Upper lobe of right lung (tissue), 1 donor: Measurements from ENCODE around the gene CCL4L2. TPM values are rescaled to one million over a fixed set of nuclear protein-coding genes. Genes with fewer than 3 reads are reported as not detected.
"Not testable (repeated sequence)": the region's sequence is repeated elsewhere in the genome, so short reads cannot be mapped to it uniquely, and the experiment has no call there.

Experiments
- ATAC-seq: fragments of 200-7000 bp; cut with Tn5 transposase; one replicate; pipeline ENCODE4 v1.9.1; 2020; ENCODE audit warnings: mild to moderate bottlenecking, moderate library complexity
- DNase-seq: peaks from one replicate; pipeline ENCODE4 v3.0.0-alpha.2; 2020
- H3K27ac ChIP-seq: fragments of 200-600 bp; one replicate; pipeline ENCODE4 v1.8.0; 2022
- H3K27me3 ChIP-seq: fragments of 200-600 bp; one replicate; pipeline ENCODE4 v1.8.0; 2022; ENCODE audit warnings: mild to moderate bottlenecking
- H3K36me3 ChIP-seq: fragments of 200-600 bp; one replicate; pipeline ENCODE4 v1.8.0; 2022
- H3K4me1 ChIP-seq: fragments of 200-600 bp; one replicate; pipeline ENCODE4 v1.8.0; 2022
- H3K4me3 ChIP-seq: fragments of 200-600 bp; one replicate; pipeline ENCODE4 v1.8.0; 2022; ENCODE audit warnings: mild to moderate bottlenecking
- H3K9me3 ChIP-seq: fragments of 200-600 bp; one replicate; pipeline ENCODE4 v1.8.0; 2022
- CTCF ChIP-seq: fragments of 200-600 bp; IDR thresholded peaks from one replicate; pipeline ENCODE4 v1.8.0; 2022; ENCODE audit warnings: antibody characterized with exemption
- intact Hi-C: fragments of 100-400 bp; cut with DNase I; formaldehyde crosslinking; loops from one replicate; pipeline ENCODE4 v1.11.0; 2022
- total RNA-seq: library from RNA; stranded (reverse); fragmentation: NEBNext Ultra II Directional; extraction: Animal tissue kit (Norgen Biotek cat#: 25700); gene quantifications from one replicate; pipeline ENCODE4 v1.2.1, GENCODE V29; 2021
- donor health status: DM: no; HTN: yes; CAD: no; lungs with severe emphysema.

Gene CCL4L2
- total RNA-seq, 1 donor from 2014 or later: 4.5 TPM

- Histone ChIP-seq H3K4me1 (peaks cover 10% of the 10 kb centered on the region), H3K27ac (no peak overlapping the region), H3K9me3 (no peaks in the 10 kb centered on the region), H3K36me3 (no peaks in the 10 kb centered on the region), H3K4me3 (no peak overlapping the region), H3K27me3 (no peaks in the 10 kb centered on the region)
- intact Hi-C loops: no loop called here
- ATAC-seq (no peak), DNase-seq (no peak)
- no peak for TF ChIP-seq CTCF
These were observed 17.6 kb upstream of the CCL4L2 start for GRCh38 chr17:36193216-36193775.

DNA sequence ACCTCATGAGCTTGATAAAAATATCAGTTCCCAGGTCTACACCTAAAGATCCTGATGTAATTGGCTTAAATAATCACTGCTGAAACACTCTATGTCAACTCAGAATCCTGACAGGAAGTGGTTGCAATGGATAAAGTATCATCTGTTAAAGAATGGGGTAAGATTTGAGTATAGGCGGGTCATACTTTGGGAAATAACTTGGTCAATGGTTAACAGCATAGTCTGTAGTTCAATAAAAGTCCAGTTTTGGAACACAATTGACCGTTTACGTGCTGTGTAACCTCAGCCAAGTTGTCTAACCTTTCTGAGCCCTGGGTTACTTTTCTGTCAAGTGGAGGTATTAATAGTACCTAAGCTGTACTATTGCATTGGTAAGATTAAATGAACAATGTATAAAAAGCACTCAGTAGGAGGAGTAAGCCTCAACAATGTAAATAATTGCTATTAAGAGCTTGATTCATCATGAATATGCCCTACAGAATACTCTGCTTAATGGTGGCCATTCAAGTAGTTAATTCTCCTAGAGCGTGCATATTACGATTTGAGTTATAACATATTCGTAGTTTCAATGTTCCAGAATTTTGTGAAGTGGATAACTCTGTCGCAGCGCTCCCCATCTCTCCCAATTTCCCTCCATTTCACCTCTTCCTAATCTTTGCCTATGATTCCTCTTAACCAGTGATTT, 16.6 kb upstream of the CCL4L2 start:
- H3K9me3 ChIP-seq, ATAC-seq, H3K27me3 ChIP-seq, H3K4me1 ChIP-seq, H3K36me3 ChIP-seq, H3K27ac ChIP-seq, intact Hi-C loops, DNase-seq, H3K4me3 ChIP-seq: not testable (repeated sequence)

GRCh38 chr17:36194832-36195433, 15.9 kb upstream of the CCL4L2 start:
- DNase-seq, H3K9me3 ChIP-seq, H3K36me3 ChIP-seq, H3K27me3 ChIP-seq, ATAC-seq, H3K27ac ChIP-seq, intact Hi-C loops, H3K4me1 ChIP-seq, H3K4me3 ChIP-seq: not testable (repeated sequence)

- Histone ChIP-seq H3K9me3 (no peaks in the 10 kb centered on the region), H3K4me1 (peaks cover 10% of the 10 kb centered on the region), H3K27me3 (no peaks in the 10 kb centered on the region), H3K27ac (peak overlapping the region; percentile 14), H3K36me3 (no peaks in the 10 kb centered on the region), H3K4me3 (no peak overlapping the region)
- TF ChIP-seq CTCF: no peak
- no peak for DNase-seq
- no peak for ATAC-seq
- intact Hi-C loops: no loop called here
These were observed 15.3 kb upstream of the CCL4L2 start for GRCh38 chr17:36195434-36196130.

- Histone ChIP-seq H3K4me1 (peaks cover 10% of the 10 kb centered on the region), H3K36me3 (no peaks in the 10 kb centered on the region), H3K27ac (peak overlapping the region; percentile 14), H3K4me3 (no peak overlapping the region), H3K27me3 (no peaks in the 10 kb centered on the region), H3K9me3 (no peaks in the 10 kb centered on the region)
- no peak for DNase-seq
- intact Hi-C loops: no loop called here
- ATAC-seq: no peak
- TF ChIP-seq CTCF: no peak
These were observed 14.8 kb upstream of the CCL4L2 start for GRCh38 chr17:36196131-36196486.

DNA sequence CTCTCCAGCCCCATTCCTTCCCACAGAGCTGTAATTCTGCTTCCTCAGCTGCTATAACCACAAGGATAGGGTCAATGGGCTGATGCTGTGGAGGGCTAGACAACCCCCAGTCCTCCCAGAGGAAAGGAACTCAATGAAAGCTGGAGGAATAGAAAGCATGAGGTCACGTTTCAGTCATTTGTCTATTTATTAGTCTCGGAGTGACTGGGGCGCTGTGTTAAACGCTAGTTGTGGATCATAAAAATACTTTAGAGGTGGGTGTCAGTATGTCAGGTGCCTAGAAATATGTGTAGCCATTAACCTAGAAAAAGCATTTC, 13.5 kb upstream of the CCL4L2 start:
- Histone ChIP-seq H3K27ac (no peak overlapping the region), H3K4me1 (peaks cover 2% of the 10 kb centered on the region), H3K36me3 (no peaks in the 10 kb centered on the region), H3K4me3 (no peak overlapping the region), H3K9me3 (no peaks in the 10 kb centered on the region), H3K27me3 (no peaks in the 10 kb centered on the region)
- intact Hi-C loops: no loop called here
- ATAC-seq: no peak
- no peak for TF ChIP-seq CTCF
- no peak for DNase-seq
